ENCODE measurements around the gene NDUFS1.

DNA sequence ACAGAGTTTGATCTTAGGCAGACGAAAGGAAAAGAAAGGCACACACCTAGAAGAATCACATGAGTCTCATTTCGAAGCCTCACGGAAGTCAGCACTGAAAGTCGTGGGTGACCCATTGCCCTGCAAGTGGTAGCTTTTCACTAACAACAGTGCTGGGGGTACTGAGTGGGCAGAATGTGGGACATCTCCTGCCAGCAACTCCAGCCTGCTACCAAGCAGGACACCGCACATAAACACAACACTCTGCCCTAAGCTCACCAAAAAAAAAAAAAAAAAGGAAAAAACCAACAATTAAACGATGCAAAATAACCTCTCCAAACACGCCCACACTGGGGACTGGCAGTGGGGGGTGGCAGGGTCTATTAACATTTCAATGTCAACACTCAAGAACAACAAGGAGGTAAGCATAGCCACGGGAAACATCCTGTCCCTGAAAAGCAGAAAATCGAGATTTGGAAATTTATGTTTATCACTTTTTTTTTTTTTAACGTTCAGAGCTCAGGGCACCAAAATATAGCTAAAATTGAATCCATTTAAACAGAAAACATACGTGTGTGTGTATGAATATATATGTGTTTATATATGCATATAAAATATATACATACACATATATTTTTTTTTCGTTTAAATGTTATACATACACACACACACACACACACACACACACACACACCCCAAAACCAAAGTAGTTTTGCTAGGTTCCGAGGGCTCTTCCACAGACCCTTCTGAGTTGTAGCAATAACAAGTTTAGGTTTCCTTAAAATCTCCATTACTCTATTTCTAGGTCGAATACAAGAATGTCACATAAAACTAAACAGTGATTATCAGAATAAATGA, 75.4 kb downstream of the NDUFS1 start:
- TF ChIP-seq, protein P1, sequence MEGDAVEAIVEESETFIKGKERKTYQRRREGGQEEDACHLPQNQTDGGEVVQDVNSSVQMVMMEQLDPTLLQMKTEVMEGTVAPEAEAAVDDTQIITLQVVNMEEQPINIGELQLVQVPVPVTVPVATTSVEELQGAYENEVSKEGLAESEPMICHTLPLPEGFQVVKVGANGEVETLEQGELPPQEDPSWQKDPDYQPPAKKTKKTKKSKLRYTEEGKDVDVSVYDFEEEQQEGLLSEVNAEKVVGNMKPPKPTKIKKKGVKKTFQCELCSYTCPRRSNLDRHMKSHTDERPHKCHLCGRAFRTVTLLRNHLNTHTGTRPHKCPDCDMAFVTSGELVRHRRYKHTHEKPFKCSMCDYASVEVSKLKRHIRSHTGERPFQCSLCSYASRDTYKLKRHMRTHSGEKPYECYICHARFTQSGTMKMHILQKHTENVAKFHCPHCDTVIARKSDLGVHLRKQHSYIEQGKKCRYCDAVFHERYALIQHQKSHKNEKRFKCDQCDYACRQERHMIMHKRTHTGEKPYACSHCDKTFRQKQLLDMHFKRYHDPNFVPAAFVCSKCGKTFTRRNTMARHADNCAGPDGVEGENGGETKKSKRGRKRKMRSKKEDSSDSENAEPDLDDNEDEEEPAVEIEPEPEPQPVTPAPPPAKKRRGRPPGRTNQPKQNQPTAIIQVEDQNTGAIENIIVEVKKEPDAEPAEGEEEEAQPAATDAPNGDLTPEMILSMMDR (IDR thresholded peaks at IDR 0.05): no peak
- TF ChIP-seq POLR2A (IDR thresholded peaks at IDR 0.05): no peak
